HG03558 (cell line): ENCODE results near the gene MARVELD1.

Experiments
- ATAC-seq: cut with Tn5 transposase; IDR thresholded peaks from one replicate; pipeline ENCODE4 v1.9.1; 2021; ENCODE audit warnings: moderate number of reproducible peaks; ENCODE audit not compliant: unreplicated experiment; ENCODE audit errors: extremely low read depth

Gene MARVELD1

DNA sequence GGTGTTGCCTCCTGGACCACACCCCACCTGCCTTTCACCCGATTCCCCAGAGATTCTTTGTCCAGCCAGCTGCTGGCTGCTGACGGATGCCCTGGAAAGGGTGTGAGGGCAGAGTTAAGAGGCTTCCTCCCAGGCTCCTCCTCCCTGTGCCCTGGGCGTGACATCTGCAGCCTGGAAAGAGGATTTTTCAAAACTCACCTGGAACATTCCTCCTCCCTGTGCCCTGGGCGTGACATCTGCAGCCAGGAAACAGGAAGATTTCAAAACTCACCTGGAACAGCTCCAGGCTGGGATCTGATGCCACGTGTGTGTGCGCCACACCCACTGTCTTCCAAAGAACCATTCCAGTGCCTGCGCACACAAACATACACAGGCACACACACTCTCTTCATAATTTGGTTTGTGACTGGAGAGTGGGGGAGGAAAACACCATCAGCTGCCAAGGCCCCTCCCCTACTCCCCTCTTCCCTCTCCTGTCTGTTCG, 5.2 kb downstream of the MARVELD1 start:
- no peak for ATAC-seq

DNA sequence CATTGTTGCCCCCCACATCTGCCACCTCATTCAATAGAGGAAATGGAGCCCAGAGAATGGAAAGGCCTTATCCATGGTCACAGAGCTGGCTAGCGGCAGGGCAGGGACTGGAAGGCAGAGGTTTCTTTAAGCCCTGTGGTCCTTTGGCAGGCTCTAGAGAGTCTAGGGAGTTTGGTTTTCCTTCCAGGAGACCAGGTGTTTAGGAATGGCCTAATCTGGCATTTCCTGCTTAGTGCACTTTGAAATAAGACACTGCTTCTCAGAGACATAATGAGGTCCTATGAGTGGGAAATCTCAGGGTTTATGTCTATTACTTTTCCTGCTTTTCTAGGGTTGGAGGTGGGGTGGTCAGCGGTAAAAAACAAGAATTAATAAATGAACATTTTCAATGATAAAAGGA, 6.1 kb downstream of the MARVELD1 start:
- ATAC-seq: no peak

DNA sequence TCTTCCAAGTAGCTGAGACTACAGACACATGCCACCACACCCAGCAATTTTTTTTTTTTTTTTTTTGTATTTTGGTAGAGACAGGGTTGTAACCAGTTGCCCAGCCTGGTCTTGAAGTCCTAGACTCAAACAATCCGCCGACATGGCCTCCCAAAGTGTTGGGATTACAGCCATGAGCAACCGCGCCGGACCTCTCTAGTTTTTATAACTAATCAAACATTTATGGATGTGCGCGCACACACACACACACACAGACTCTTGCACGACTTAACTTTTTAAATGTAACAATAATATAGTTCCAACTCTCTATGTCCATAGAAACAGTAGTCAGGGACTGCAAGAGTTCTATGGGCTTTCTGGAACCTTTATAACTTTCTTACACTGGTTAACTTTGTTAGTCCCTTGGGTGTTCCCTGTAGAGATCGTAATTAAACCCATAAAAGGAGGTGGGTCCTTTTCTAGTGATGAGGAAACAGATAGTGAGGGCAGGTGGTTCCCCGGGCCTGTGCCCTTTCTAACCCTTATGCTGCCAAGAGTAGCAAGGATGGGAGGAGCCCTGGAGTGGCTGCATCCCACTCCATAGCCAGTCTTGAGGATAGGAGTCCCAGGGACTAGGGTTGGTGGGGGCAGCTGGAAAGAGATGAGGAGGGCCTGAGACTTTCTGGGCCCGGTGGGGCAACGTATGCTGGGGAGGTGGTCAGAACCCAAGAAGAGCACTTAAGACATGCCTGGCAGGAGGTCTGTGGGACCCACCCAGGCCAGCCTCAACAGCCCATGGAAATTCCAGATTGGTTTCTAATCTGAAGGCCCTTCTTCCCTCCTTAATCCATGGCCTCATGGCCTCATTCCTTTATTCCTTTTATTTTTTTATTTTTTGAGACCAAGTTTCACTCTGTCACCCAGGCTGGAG, 8.6 kb downstream of the MARVELD1 start:
- ATAC-seq: no peak

DNA sequence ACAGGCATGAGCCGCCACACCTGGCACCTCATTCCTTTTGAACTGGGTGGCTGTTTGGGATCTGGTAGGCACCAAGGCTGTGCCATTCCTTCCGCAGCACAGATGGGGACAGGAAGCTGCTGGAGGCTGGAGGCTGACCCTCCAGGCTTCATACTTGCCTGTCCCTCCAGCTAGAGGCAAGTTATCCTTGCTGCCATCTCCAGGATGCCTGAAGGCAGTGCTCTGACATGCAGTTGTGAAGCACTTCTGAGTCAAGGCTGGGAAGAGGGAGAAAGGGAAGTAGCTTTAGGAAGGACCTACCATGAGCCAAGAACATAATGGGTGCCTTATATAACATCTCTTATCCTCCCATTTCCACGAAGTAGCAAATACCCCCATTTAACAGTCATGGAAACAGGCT, 9.5 kb downstream of the MARVELD1 start:
- no peak for ATAC-seq

DNA sequence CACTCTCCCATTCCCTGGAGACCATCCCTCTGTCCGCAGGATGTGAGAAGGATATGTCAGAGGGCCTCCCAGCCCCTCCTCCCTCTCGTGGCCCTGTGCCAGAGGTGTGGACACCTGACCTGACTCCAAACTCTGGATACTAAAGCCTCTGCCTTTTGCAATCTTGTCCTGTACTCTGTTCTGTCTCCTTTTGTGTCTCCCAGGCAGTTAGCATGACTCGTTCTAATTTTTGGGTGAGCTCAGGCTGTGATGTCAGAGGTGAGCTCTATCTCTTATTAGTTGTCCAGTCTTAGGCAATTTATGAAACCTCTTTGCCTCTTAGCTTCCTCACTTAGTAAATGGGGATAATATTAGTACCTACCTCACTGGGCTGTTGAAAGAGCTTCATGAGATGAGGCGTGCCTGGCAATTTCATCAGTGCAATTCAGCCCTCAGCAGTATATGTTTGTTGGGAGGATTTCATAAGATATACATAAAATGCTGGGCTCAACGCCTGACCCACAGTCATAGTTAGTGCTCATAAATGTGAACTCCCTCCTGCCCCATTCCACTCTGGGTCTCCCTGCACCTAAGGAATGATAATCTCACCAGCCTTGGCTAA, 10.9 kb downstream of the MARVELD1 start:
- no peak for ATAC-seq

DNA sequence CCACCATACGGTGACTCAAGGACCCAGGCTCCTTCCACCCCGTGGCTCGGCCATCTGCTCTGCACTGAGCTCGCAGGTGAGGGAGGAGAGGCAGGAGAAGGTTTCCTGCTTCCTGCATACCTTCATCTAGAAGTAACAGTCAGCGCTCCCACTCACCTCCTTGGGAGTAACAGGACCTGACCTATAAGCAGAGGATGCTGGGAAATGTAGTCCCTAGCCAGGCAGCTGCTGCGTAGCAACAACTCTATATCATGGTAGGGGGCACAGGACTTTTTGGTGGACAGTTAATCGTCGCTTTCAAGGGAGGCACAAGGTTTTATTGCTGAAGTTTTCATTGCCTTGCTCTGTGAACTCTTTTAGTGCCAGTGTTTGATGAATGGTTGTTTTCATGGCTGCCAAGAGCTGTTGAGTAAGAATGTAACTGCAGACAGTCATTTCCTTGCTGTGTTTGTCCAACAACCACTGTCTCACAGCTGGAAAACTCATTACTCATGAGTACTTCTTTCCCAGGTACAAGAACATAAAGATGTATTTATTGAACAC, 13.2 kb downstream of the MARVELD1 start:
- ATAC-seq: no peak

DNA sequence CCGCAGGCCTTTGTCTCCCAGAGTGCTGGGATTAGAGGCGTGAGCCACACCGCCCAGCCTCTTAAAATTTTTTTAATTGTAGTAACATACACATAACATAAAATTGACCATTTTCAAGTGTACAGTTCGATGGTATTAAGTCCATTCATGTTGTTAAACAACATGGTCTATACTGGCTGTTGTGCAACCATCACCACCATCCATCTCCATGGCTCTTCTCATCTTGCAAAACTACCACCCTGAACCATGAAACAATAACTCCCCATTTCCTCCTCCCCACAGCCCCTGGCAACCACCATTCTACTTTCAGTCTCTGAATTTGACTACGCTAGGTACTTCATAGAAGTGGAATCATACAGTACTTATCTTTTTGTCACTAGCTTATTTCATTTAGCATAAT, 15.5 kb downstream of the MARVELD1 start:
- ATAC-seq: no peak

DNA sequence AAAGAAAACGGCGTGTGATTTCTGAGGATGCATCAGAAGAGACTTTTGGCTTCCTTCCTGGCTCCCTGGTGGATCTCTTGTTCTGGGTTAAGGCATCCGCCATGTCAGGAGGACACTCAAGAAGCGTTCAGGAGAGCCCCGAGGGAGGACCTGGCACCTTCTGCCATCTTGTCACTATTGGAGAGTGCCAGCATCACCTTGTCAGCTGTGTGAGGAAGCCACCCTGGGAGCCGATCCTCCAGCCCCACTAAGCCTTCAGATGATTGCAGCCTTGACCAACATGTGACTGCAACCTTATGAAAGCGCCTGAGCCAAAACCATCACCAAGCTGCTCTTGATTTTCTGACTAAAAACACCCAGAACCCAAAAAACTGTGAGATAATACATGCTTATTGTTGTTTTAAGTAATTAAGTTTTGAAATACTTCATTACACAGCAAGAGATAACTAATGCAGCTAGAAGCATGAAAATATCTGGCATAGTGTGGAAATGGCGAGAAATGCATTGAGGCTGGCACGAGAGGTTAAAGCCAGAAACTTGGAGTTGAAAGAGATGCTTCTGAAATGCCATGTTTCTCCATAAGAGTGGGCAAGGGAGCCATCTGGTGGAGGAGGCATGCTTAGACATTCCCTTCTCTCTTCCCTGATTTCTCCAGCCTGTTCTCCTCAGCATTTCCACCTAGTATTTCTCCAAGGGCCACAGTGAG, 18.0 kb downstream of the MARVELD1 start:
- ATAC-seq: no peak

DNA sequence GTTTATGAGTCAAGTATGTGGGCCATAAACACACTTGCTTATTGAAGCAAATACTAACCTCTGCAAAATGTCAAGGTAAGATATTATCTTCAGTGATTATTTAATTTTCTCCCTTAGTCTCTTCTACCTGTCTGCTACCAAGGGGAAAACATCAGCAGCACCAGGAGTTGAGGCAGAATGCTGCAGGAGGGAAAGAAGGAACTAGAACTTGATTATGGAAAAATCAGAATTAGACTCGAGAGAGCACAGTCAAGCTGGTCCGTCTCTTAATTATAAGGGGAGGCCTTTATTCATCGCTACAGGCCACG, 18.5 kb downstream of the MARVELD1 start:
- ATAC-seq: no peak

DNA sequence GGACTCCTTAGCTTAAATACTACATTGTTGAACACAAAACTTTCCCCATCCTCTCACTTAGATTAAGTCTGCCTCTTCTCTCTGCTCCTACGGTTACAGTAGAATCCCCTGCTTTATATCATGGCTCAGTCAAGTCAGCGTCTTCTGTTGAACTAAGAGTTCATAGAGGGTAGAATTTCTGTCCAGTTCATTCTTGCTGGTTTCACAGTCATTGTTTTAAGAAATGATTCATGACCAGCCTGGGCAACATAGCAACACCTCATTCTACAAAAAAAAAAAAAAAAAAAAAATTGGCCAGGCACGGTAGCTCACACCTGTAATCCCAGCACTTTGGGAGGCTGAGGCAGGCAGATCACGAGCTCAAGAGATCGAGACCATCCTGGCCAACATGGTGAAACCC, 19.7 kb downstream of the MARVELD1 start:
- no peak for ATAC-seq

DNA sequence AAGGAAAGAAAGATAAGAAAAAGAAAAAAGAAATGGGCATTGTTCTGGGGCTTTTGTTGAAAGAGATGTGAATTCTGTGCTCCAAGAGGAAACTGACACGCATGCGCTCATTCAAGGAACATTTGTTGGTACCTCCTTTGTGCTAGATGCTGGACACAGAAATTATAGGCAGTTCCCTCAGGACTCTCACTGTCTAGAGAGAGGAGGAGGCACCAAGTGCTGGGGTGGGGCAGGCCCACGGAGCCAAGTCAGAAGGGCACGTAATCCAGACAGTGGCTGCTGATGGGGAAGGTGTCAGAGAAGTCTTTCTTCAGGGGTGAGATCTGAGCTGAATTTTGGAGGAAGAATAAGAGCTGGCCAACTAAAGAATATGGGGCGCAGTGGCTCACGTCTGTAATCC, 20.5 kb downstream of the MARVELD1 start:
- ATAC-seq: no peak

DNA sequence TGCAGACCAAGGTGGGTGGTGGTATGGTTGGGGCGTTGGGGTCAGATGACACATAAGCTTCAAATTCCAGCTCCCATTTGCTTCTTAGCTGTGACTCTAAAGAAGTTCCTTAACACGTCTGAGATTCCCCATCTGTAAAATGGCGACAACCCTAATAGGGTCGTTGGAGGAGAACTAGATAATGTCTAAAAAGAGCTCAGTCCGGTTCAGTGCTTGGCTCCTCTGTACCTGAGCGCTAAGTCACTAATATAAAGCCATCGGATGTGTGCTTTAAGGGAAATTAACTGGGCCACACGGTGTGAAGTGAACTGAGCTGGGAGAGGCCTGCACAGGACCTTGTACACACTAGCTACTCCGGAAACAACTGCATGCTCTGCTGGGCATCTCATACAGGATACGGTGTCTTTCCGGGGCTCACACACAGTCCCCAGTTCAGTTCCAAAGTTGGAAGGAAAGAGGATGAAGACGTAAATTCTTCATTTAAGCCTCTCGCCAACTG, 22.9 kb downstream of the MARVELD1 start:
- no peak for ATAC-seq

DNA sequence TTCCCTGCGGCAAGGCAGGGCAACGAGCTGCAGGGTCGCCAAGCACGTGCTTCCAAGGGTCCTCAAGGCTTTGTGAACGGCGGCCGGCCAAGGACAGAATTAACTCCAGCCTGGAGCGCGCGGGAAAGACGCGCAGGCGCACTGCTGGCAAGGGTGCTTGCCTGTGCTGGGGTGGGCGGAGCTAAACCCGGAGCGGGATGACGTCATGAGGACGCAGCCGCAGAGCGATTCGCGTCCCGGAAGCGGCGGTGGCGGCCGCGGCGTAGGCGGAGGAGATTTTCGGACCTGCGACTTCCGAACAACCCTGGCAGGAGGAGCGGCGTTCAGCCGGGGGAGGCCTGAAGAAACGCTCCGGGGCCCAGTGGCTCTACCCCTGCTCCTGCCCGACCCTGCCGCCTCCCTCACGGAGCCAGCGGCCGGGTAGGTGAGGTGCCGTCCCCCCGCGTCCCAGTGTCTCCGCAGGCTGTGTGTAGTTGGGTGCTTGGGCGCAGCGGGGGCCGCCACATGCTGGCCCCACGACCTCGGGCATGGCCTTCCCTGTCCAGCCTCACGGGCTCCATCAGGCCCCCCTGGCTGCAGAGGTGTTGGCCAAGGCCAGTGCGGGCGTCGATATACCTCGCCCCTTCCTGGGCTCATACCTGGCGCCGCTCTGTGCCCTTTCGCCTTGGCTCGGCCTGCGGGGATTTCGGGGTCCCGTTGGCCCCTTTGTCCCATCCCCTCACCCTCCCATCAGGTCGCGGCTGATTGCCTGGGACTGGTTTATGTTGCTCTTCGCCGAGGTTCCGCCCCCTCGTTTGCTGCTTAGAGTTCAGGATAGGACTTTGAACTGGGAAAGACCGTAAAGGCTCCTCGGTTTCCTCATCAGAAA, 23.6 kb downstream of the MARVELD1 start, which contains the start of gene ZFYVE27:
Gene ZFYVE27 (plus strand): TSS at position 227 of the 868 bp plus-strand sequence. CDS start 1,350 bp downstream, outside the sequence.
- peak; percentile 68 for ATAC-seq

DNA sequence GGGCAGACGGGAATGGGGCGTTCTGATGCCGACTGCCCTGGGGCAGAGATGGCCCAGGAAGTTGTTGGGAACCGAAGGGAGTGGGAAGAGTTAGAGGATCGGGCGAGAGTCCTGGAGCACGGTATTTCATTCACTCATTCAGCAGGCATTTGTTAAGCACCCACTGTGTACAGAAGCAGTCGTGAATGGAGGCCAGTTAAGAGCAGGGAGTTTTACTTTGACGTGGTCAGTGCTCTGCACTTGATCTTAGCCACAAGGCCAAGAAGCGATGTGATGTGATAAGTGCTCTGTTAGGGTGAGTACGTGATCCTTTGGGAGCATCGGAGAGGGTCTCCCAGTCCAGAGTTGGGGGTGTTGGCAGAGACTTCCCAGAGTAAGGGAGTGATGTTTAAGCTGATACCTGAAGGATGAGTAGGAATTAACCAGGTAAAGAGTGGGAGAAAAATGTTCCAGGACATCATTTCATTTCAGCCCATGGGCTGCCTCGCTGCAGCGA, 24.3 kb downstream of the MARVELD1 start:
- ATAC-seq: no peak

DNA sequence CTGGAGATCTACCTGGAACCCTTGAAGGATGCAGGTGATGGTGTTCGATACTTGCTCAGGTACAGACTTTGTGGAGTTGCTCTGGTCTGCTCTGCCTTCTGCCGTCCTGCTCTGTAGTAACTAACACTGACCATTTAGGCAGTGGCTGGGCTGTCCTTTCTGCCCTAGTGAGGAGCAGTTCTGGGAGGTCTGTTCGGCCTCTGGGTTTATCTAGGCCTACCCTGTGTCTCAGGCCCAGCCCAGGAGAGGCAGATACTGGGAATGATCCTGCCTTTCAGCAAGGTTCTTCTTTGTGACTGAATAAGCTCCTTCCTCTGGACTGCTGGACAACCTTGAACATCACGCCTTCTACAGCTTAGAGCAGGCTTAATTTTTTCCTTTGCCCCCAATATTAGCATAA, 25.1 kb downstream of the MARVELD1 start:
- ATAC-seq: no peak

DNA sequence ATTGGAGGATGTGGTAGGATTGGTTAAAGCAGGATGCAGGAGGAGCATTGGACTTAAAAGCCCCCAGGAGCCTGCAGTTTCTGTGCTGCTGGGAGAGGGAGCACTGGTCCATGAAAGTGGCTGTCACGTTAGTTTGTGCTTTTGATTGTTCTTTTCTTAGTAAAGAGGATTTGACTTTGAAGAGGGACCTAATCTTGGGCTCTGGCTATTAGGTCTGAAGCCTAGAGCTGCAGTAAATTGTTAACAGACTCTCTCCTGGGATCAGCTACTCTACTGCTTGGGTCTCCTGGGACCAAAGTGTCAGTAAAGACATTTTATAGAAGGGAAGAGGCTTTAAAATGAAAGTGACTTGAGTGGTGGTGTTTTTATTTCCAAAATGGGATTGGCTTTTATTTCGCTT, 27.1 kb downstream of the MARVELD1 start:
- no peak for ATAC-seq

DNA sequence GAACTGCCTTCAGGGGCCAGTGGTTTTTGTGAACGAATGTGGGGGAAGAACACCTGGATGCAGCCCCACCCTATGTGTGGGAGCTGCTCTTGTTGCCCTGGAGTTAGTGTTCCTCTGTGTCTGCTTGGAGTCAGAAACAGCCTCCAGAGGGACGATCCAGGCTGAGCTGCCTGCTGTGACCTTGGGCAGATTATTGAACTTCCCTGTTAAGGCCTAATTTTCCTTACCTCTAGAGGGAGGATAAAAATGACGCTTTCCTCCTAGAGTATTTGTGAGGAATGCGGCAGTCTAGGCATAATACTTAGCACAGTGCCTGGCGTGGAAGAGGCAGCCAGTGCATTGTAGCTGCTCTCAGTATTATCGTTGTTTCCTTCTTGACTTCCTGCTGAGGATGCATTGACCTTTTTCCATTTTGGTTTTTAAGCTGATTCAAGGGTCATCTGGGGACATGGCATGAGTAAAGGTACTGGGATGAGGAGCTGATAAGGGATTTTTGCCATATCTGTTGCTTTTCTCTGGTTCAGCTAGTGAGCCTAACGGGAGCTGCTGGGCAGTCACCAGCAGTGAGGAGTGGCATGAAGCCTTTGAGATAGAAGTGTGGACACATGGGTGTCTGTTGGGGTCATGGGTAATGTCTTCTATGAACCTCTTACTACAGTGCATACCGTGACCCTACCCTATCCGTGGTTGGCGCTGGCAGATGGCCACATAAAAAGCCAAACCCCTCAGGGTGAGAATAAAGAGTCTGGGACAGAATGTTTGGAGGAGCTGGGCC, 29.8 kb downstream of the MARVELD1 start:
- ATAC-seq: no peak

DNA sequence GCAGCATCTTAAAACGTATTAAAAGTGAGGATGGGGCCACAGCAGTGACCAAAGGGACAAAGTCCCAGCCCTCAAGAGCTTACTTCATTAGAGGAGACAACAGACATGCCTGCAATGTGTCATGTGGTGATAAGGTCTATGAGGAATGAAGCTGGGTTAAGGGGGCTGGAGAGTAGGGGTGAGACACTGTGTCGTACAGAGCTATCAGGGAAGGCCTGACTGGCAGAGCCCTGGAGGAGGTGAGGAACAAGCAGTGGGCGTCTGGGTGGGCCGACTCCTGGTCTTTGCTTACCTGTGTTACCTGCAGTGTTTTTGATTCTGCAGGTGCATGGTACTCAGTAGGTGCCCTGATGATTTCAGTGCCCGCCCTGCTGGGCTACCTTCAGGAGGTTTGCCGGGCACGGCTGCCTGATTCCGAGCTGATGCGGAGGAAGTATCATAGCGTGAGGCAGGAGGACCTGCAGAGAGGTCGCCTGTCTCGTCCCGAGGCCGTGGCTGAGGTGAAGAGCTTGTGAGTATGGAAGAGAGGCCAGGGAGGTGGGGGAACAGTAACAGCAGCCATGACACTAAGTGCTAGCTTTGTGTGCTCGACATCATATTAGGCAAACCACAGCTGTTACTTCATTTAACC, 31.0 kb downstream of the MARVELD1 start:
- no peak for ATAC-seq
